SJCRH30 (cell line): ENCODE measurements around the gene AK1. TPM values are rescaled to one million over a fixed set of nuclear protein-coding genes. Genes with fewer than 3 reads are reported as not detected.

Experiments used
- DNase-seq, 2 experiments: peaks; one replicate each; pipeline ENCODE4 v3.0.0-alpha.2; 2015 to 2020
- H3K27ac ChIP-seq: fragments of 250-450 bp; sonication (Bioruptor Pico); 2 replicates; pipeline ENCODE4 v1.5.1; 2020; ENCODE audit warnings: mild to moderate bottlenecking, moderate library complexity
- H3K27me3 ChIP-seq: fragments of 250-450 bp; sonication (Bioruptor Pico); 2 replicates; pipeline ENCODE4 v1.5.1; 2020; ENCODE audit warnings: mild to moderate bottlenecking, moderate library complexity
- H3K36me3 ChIP-seq: fragments of 250-450 bp; sonication (Bioruptor Pico); 2 replicates; pipeline ENCODE4 v1.5.1; 2020; ENCODE audit warnings: mild to moderate bottlenecking, moderate library complexity
- H3K4me1 ChIP-seq: fragments of 250-450 bp; sonication (Bioruptor Pico); 2 replicates; pipeline ENCODE4 v1.5.1; 2020; ENCODE audit warnings: mild to moderate bottlenecking, moderate library complexity
- H3K4me3 ChIP-seq: fragments of 250-450 bp; sonication (Bioruptor Pico); 2 replicates; pipeline ENCODE4 v1.5.1; 2020; ENCODE audit warnings: mild to moderate bottlenecking, moderate library complexity
- H3K9me3 ChIP-seq: fragments of 250-450 bp; sonication (Bioruptor Pico); replicated peaks from 2 replicates; pipeline ENCODE4 v1.5.1; 2020; ENCODE audit warnings: mild to moderate bottlenecking, moderate library complexity
- total RNA-seq: library from RNA; depleted of rRNA; stranded (reverse); fragments of >200 nt; shearing (Covaris generic); gene quantifications from 2 replicates; pipeline ENCODE4 v1.2.3, GENCODE V29; 2014; rRNA removed

The AK1 gene
- total RNA-seq, 1 experiment from 2014 or later: 31.4 TPM

DNA sequence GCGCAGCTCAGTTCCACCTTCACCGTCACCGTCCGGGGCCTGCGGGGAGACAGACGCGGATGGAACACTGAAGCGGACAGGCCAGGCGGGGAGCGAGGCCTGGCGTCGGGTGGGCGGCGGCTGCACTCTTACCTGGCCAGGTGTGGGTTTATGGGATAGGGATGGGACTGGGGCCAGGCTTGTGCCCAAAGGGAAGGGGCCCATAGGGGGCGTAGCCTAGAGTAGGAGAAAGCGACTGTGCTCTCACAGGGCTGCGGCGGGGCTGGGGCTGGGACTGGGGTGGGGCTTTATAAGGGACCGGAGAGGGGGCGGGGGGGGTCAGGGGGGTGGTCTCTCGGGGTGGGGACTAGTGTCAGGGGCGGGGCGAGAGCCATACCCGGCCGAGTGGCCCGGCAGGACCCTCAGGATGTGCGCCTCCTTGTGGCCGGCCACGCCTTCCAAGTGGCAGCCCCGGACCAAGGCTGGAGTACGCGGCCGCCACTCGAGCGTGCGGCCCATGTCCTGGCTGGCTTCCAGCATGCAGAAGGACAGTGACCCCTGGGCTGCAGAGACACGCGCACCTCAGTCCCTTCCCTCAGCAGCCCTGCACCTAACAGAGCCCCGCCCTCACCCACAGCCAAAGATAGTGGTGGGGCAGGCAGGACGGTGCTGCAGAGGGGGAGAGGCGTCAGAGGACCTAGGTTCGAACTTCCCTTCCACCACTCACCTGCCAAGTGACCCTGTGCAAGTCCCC is 52.0 kb downstream of the AK1 start:
- Histone ChIP-seq H3K4me3 (no peak overlapping the region), H3K27ac (no peak overlapping the region), H3K9me3 (no peaks in the 10 kb centered on the region), H3K27me3 (no peaks in the 10 kb centered on the region), H3K4me1 (peaks cover 4% of the 10 kb centered on the region), H3K36me3 (peaks cover 27% of the 10 kb centered on the region)
- no peak for DNase-seq

GRCh38 chr9:127822108-127822507 is 55.4 kb downstream of the AK1 start:
- Histone ChIP-seq H3K9me3 (no peaks in the 10 kb centered on the region), H3K4me1 (peaks cover 14% of the 10 kb centered on the region), H3K36me3 (peaks cover 29% of the 10 kb centered on the region), H3K27ac (no peak overlapping the region), H3K4me3 (no peak overlapping the region), H3K27me3 (no peaks in the 10 kb centered on the region)
- DNase-seq: no peak

DNA sequence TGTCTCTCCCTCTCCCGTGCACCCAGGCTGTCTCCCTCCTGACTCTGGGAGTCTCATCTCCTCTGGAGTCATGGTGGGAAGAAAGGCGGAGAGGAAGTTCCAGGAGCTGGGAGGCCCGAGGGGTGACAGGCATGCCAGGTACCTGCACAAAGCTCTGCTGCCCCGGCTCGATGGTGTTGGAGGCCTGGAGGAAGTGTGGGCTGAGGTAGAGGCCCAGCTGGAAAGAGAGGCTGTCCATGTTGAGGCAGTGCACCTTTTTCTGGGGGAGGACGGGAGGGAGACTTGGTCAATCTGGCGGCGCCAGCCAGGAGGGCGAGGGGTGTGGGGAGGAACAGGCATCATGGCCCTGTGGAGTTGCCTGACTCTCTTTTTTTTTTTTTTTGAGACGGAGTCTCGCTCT is 58.9 kb downstream of the AK1 start:
- DNase-seq: no peak
- Histone ChIP-seq H3K4me3 (no peak overlapping the region), H3K9me3 (no peaks in the 10 kb centered on the region), H3K36me3 (peaks cover 31% of the 10 kb centered on the region), H3K27me3 (no peaks in the 10 kb centered on the region), H3K27ac (peak overlapping the region; percentile 37), H3K4me1 (peaks cover 14% of the 10 kb centered on the region)

GRCh38 chr9:127817881-127818434 is 59.5 kb downstream of the AK1 start:
- Histone ChIP-seq H3K9me3 (no peaks in the 10 kb centered on the region), H3K4me3 (no peak overlapping the region), H3K27ac (peak overlapping the region; percentile 37), H3K36me3 (peaks cover 32% of the 10 kb centered on the region), H3K4me1 (peaks cover 14% of the 10 kb centered on the region), H3K27me3 (no peaks in the 10 kb centered on the region)
- DNase-seq: peak; percentile 74 to 75

DNA sequence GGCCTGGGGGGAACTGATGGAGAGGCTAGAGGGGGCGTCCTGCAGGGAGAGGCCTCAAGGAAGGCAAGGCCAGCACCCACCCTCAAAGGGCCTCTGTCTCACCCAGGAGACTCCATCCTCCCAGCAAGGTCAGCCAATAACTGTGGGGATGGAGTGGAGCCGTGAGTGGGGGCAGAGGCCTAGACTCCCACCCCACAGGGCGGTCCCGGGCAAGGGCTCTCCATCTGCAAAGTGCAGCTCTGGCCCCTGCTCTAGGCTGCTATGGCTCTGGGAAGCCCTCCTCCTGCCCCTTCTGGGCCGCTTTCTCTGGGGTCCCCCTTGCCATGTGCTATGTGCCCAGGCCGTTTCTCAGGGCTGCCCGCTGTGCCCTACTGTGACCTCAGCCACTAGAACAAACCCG is 60.7 kb downstream of the AK1 start:
- H3K27ac ChIP-seq: no peak overlapping the region
- no peaks in the 10 kb centered on the region for H3K27me3 ChIP-seq
- DNase-seq: no peak
- no peak overlapping the region for H3K4me3 ChIP-seq
- H3K36me3 ChIP-seq: peaks cover 36% of the 10 kb centered on the region
- peaks cover 14% of the 10 kb centered on the region for H3K4me1 ChIP-seq
- no peaks in the 10 kb centered on the region for H3K9me3 ChIP-seq

Other genes starting within 250 kb of the AK1 start
- not detected in 2 replicates for gene CFAP157, start 170.7 kb downstream of the AK1 start, total RNA-seq
- gene PTRH1, start 162.0 kb downstream of the AK1 start, total RNA-seq: 4.3 and 7.0 TPM in 2 replicates
- not detected in 2 replicates for gene TTC16, start 161.6 kb downstream of the AK1 start, total RNA-seq
- gene TOR2A, start 142.4 kb downstream of the AK1 start, total RNA-seq: 3.9 and 5.8 TPM in 2 replicates
- 0.99 and 1.4 TPM in 2 replicates for gene SH2D3C, start 99.0 kb downstream of the AK1 start, total RNA-seq
- 19.2 and 21.8 TPM in 2 replicates for gene CDK9, start 91.6 kb downstream of the AK1 start, total RNA-seq
- gene FPGS, start 74.8 kb downstream of the AK1 start, total RNA-seq: 32.0 and 39.4 TPM in 2 replicates
- 16.4 and 16.6 TPM in 2 replicates for gene ENG, start 23.0 kb downstream of the AK1 start, total RNA-seq
- gene ST6GALNAC6, start 21.9 kb upstream of the AK1 start, total RNA-seq: 59.9 and 61.5 TPM in 2 replicates
- 19.6 and 24.3 TPM in 2 replicates for gene ST6GALNAC4, start 39.4 kb upstream of the AK1 start, total RNA-seq
- gene PIP5KL1, start 53.1 kb upstream of the AK1 start, total RNA-seq: 0.20 and 0.51 TPM in 2 replicates
- 44.7 and 46.4 TPM in 2 replicates for gene DPM2, start 60.2 kb upstream of the AK1 start, total RNA-seq
- 4.0 and 5.0 TPM in 2 replicates for gene EEIG1, start 103.3 kb upstream of the AK1 start, total RNA-seq
- gene NAIF1, start 189.6 kb upstream of the AK1 start, total RNA-seq: 8.5 and 9.0 TPM in 2 replicates
- 24.1 and 29.3 TPM in 2 replicates for gene SLC25A25, start 190.6 kb upstream of the AK1 start, total RNA-seq